ENCODE data around the gene RBP2. TPM values are rescaled to one million over a fixed set of nuclear protein-coding genes. Genes with fewer than 3 reads are reported as not detected.

Gene RBP2
- total and polyA plus RNA-seq, 2 of the 8 experiments (the other 6 are each of a cell fraction or from before 2014, with no cell fraction given): not detected

DNA sequence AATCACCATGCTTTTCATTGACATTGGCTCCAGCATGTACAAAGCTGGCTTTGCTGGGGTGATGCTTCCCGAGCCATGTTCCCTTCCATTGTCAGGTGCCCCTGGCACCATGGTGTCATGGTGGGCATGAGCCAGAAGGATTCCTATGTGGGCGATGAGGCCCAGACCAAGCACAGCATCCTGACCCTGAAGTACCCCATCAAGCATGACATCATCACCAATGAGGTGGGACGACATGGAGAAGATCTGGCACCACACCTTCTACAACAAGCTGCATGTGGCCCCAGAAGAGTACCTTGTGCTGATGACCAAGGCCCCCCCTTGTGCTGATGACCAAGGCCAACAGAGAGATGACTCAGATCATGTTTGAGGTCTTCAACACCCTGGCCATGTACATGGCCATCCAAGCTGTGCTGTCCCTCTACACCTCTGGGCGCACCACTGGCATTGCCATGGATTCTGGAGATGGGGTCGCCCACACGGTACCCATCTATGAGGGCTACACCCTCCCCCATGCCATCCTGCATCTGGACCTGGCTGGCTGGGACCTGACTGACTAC lies 17.6 kb upstream of the RBP2 start (continued):
- TF ChIP-seq, protein P1, sequence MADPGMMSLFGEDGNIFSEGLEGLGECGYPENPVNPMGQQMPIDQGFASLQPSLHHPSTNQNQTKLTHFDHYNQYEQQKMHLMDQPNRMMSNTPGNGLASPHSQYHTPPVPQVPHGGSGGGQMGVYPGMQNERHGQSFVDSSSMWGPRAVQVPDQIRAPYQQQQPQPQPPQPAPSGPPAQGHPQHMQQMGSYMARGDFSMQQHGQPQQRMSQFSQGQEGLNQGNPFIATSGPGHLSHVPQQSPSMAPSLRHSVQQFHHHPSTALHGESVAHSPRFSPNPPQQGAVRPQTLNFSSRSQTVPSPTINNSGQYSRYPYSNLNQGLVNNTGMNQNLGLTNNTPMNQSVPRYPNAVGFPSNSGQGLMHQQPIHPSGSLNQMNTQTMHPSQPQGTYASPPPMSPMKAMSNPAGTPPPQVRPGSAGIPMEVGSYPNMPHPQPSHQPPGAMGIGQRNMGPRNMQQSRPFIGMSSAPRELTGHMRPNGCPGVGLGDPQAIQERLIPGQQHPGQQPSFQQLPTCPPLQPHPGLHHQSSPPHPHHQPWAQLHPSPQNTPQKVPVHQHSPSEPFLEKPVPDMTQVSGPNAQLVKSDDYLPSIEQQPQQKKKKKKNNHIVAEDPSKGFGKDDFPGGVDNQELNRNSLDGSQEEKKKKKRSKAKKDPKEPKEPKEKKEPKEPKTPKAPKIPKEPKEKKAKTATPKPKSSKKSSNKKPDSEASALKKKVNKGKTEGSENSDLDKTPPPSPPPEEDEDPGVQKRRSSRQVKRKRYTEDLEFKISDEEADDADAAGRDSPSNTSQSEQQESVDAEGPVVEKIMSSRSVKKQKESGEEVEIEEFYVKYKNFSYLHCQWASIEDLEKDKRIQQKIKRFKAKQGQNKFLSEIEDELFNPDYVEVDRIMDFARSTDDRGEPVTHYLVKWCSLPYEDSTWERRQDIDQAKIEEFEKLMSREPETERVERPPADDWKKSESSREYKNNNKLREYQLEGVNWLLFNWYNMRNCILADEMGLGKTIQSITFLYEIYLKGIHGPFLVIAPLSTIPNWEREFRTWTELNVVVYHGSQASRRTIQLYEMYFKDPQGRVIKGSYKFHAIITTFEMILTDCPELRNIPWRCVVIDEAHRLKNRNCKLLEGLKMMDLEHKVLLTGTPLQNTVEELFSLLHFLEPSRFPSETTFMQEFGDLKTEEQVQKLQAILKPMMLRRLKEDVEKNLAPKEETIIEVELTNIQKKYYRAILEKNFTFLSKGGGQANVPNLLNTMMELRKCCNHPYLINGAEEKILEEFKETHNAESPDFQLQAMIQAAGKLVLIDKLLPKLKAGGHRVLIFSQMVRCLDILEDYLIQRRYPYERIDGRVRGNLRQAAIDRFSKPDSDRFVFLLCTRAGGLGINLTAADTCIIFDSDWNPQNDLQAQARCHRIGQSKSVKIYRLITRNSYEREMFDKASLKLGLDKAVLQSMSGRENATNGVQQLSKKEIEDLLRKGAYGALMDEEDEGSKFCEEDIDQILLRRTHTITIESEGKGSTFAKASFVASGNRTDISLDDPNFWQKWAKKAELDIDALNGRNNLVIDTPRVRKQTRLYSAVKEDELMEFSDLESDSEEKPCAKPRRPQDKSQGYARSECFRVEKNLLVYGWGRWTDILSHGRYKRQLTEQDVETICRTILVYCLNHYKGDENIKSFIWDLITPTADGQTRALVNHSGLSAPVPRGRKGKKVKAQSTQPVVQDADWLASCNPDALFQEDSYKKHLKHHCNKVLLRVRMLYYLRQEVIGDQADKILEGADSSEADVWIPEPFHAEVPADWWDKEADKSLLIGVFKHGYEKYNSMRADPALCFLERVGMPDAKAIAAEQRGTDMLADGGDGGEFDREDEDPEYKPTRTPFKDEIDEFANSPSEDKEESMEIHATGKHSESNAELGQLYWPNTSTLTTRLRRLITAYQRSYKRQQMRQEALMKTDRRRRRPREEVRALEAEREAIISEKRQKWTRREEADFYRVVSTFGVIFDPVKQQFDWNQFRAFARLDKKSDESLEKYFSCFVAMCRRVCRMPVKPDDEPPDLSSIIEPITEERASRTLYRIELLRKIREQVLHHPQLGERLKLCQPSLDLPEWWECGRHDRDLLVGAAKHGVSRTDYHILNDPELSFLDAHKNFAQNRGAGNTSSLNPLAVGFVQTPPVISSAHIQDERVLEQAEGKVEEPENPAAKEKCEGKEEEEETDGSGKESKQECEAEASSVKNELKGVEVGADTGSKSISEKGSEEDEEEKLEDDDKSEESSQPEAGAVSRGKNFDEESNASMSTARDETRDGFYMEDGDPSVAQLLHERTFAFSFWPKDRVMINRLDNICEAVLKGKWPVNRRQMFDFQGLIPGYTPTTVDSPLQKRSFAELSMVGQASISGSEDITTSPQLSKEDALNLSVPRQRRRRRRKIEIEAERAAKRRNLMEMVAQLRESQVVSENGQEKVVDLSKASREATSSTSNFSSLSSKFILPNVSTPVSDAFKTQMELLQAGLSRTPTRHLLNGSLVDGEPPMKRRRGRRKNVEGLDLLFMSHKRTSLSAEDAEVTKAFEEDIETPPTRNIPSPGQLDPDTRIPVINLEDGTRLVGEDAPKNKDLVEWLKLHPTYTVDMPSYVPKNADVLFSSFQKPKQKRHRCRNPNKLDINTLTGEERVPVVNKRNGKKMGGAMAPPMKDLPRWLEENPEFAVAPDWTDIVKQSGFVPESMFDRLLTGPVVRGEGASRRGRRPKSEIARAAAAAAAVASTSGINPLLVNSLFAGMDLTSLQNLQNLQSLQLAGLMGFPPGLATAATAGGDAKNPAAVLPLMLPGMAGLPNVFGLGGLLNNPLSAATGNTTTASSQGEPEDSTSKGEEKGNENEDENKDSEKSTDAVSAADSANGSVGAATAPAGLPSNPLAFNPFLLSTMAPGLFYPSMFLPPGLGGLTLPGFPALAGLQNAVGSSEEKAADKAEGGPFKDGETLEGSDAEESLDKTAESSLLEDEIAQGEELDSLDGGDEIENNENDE (IDR thresholded peaks at IDR 0.05; ENCODE audit: insufficient replicate concordance, low read length): no peak
- TF ChIP-seq CEBPB (IDR thresholded peaks at IDR 0.05; ENCODE audit: low read depth, low read length): no peak
- TF ChIP-seq RAD21 (IDR thresholded peaks at IDR 0.05 in 1 of 2, conservative IDR thresholded peaks at IDR 0.05 in 1 of 2; ENCODE audit: low read depth in 2 of 2, low read length in 2 of 2): no peak
- TF ChIP-seq, protein P2, sequence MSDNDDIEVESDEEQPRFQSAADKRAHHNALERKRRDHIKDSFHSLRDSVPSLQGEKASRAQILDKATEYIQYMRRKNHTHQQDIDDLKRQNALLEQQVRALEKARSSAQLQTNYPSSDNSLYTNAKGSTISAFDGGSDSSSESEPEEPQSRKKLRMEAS (IDR thresholded peaks at IDR 0.05): no peak
- no peak for TF ChIP-seq TAF7 (optimal IDR thresholded peaks at IDR 0.05; ENCODE audit: borderline replicate concordance, low read depth, low read length)
- no peak for TF ChIP-seq BCL11A (IDR thresholded peaks at IDR 0.05; ENCODE audit: low read depth in 2 of 2, low read length in 2 of 2)
- no peak for TF ChIP-seq RFX5 (IDR thresholded peaks at IDR 0.05; ENCODE audit: borderline replicate concordance, low read depth, low read length)
